Body of pancreas (tissue), 4 donors: Measurements from ENCODE around the gene VGLL4.

Experiments
- POLR2A ChIP-seq, 3 donors: fragments of 450-650 bp; IDR thresholded peaks; one replicate each; pipeline ENCODE4 v1.6.1; 2016; ENCODE audit warnings: antibody characterized with exemption in 3 of 3, mild to moderate bottlenecking in 2 of 3
- TF ChIP-seq, protein P1 (sequence below), 7 experiments: fragments of 450-650 bp in 4 of 7; fragments of 200-600 bp in 3 of 7; sonication (generic) in 3 of 7; IDR thresholded peaks; one replicate each; pipeline ENCODE4 v1.5.1; 2016 to 2019; ENCODE audit warnings: antibody characterized with exemption in 7 of 7

DNA sequence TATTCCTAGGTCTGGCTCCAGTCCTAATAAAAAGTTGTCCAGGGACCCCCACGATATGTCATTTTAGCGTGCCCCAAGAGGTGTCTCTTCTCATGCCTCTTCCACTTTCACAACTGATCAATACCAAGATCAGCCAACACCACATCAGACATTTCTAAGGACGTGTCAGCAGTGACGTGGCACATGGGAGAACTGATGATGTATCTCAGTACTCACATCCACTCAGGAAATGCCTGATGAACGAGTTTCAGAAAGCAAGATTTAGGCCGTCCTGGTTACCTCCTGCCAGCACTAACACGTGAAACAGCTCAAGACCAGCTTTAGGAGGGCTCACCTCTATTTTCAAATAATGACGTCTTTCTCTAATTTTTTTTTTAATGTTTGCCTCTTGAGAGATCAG lies 19.6 kb downstream of the VGLL4 start:
- TF ChIP-seq, protein P1, sequence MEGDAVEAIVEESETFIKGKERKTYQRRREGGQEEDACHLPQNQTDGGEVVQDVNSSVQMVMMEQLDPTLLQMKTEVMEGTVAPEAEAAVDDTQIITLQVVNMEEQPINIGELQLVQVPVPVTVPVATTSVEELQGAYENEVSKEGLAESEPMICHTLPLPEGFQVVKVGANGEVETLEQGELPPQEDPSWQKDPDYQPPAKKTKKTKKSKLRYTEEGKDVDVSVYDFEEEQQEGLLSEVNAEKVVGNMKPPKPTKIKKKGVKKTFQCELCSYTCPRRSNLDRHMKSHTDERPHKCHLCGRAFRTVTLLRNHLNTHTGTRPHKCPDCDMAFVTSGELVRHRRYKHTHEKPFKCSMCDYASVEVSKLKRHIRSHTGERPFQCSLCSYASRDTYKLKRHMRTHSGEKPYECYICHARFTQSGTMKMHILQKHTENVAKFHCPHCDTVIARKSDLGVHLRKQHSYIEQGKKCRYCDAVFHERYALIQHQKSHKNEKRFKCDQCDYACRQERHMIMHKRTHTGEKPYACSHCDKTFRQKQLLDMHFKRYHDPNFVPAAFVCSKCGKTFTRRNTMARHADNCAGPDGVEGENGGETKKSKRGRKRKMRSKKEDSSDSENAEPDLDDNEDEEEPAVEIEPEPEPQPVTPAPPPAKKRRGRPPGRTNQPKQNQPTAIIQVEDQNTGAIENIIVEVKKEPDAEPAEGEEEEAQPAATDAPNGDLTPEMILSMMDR (IDR thresholded peaks at IDR 0.05): no peak
- no peak for TF ChIP-seq POLR2A (IDR thresholded peaks at IDR 0.05)
